BE2C (cell line): Measurements from ENCODE around the gene MTR.

Experiments
- DNase-seq: peaks from one replicate; pipeline ENCODE4 v3.0.0-alpha.2; 2020
- H3K27me3 ChIP-seq: fragments of 250-450 bp; sonication (Bioruptor Pico); 2 replicates; pipeline ENCODE4 v1.5.1; 2020; ENCODE audit warnings: mild to moderate bottlenecking
- H3K36me3 ChIP-seq: fragments of 250-450 bp; sonication (Bioruptor Pico); 2 replicates; pipeline ENCODE4 v1.5.1; 2020; ENCODE audit warnings: mild to moderate bottlenecking
- H3K4me1 ChIP-seq: fragments of 250-450 bp; sonication (Bioruptor Pico); 2 replicates; pipeline ENCODE4 v1.5.1; 2020
- H3K4me3 ChIP-seq: 2 replicates; pipeline ENCODE4 v1.5.1; 2011; ENCODE audit warnings: low read depth, low read length
- H3K9me3 ChIP-seq: fragments of 250-450 bp; sonication (Bioruptor Pico); 2 replicates; pipeline ENCODE4 v1.5.1; 2020
- TF ChIP-seq, protein P1 (sequence below): IDR thresholded peaks from 2 replicates; pipeline ENCODE4 v1.5.1; 2012; ENCODE audit warnings: mild to moderate bottlenecking, low read depth, low read length

MTR gene

DNA sequence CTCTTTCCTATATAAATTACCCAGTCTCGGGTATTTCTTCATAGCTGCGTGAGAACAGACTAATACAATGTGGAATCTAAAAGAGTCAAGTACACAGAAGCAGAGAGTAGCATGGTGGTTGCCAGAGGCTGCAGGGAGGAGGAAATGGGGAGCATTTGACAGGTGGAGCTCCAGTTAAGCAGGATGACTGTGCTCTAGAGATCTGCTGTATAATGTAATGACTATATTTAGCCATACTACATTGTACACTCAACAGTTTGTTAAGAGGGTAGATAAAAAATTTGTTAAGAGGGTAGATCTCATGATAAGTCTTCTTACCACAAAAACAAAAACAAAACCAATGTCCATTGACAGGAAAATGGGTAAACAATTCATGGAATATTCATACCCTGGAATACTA is 127.1 kb downstream of the MTR start:
- no peak overlapping the region for H3K4me3 ChIP-seq
- DNase-seq: no peak
- no peaks in the 10 kb centered on the region; the same call in 1 of the 2 replicates for H3K27me3 ChIP-seq
- no peaks in the 10 kb centered on the region for H3K4me1 ChIP-seq
- TF ChIP-seq, protein P1, sequence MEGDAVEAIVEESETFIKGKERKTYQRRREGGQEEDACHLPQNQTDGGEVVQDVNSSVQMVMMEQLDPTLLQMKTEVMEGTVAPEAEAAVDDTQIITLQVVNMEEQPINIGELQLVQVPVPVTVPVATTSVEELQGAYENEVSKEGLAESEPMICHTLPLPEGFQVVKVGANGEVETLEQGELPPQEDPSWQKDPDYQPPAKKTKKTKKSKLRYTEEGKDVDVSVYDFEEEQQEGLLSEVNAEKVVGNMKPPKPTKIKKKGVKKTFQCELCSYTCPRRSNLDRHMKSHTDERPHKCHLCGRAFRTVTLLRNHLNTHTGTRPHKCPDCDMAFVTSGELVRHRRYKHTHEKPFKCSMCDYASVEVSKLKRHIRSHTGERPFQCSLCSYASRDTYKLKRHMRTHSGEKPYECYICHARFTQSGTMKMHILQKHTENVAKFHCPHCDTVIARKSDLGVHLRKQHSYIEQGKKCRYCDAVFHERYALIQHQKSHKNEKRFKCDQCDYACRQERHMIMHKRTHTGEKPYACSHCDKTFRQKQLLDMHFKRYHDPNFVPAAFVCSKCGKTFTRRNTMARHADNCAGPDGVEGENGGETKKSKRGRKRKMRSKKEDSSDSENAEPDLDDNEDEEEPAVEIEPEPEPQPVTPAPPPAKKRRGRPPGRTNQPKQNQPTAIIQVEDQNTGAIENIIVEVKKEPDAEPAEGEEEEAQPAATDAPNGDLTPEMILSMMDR: no peak
- no peaks in the 10 kb centered on the region for H3K9me3 ChIP-seq
- no peaks in the 10 kb centered on the region for H3K36me3 ChIP-seq

DNA sequence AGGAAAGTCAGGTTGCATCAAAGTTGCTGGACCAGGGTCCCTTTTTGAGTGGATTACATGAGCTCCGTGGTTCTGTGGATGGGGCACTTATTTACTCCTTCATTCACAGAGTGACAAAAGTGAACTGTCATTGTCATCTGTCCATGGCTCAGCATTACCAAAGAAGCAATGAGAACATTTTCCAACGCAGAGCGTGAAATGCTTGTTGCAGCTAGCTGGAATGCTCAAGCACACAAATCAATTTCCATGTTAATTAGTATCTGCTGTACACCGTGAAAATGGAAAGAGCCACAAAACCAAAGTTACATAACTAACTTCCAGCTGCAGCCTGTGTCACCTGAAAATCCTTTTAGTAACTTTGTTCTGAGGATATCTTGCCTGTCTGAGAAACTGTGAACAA is 130.3 kb downstream of the MTR start:
- Histone ChIP-seq H3K36me3 (no peaks in the 10 kb centered on the region), H3K9me3 (no peaks in the 10 kb centered on the region), H3K4me3 (no peak overlapping the region), H3K4me1 (no peaks in the 10 kb centered on the region), H3K27me3 (no peaks in the 10 kb centered on the region; the same call in 1 of the 2 replicates)
- TF ChIP-seq, protein P1: no peak
- no peak for DNase-seq

DNA sequence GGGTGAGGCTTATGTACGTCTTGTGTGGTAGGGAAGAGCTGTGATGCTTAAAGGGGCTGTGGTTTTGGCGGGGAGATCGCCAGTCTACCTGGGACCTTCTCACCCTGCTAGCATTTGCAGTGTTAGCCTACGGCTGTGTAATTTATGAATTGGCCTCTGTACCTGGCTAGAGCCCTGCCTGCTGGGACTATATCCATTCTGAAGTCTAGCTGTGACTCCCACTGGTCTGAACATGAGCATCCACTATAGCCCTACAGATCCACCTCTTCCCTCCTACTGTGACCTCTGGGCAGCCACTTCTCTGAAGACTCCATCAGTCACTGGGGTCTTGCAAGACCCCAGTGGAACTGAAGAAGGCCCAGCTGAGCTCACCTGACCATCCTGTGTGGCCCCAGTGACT is 135.4 kb downstream of the MTR start:
- TF ChIP-seq, protein P1: no peak
- Histone ChIP-seq H3K36me3 (no peaks in the 10 kb centered on the region), H3K27me3 (no peaks in the 10 kb centered on the region; the same call in 1 of the 2 replicates), H3K4me3 (no peak overlapping the region), H3K9me3 (no peaks in the 10 kb centered on the region), H3K4me1 (no peaks in the 10 kb centered on the region)
- DNase-seq: no peak

DNA sequence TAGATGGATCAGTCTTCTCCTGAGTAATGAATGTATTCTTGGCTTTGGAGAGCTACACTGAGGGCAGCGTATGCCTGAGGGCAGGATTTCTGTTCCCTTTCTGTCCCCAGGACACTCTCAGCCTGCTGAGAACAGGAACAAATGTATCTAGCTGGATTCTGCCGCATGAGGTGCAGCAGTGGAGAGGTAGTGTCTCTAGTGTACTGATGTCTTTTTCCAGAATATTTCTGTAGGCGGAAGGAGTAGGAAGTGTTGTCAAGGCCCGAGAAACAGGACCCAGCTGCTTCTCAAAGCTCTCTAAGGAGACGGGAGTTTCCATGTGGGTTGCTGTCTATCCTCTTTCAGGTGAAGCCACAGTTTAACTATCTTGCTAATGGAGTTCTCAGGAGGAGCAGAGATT is 143.7 kb downstream of the MTR start:
- no peak for DNase-seq
- Histone ChIP-seq H3K4me3 (no peak overlapping the region), H3K9me3 (no peaks in the 10 kb centered on the region), H3K36me3 (no peaks in the 10 kb centered on the region), H3K27me3 (0 out of 2 replicates have a peak, but pooled peaks cover 3% of the 10 kb centered on the region), H3K4me1 (no peaks in the 10 kb centered on the region)
- TF ChIP-seq, protein P1: no peak

DNA sequence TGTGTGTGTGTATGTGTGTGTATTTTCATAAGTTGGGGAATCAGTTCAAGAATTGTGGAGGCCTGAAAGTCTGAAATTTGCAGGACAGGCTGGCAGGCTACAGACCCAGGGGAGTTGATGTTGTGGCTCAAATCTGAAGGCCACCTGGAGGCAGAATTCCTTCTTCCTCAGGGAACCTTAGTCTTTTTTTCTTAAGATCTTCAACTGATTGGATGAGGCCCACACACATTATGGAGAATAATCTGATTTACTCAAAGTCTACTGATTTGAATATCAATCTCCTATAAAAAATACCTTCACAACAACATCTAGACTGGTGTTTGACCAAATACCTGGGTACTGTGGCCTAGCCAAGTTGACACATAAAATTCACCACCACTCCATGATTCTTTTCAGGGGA is 147.3 kb downstream of the MTR start:
- H3K36me3 ChIP-seq: no peaks in the 10 kb centered on the region
- TF ChIP-seq, protein P1: no peak
- H3K4me3 ChIP-seq: no peak overlapping the region
- H3K9me3 ChIP-seq: no peaks in the 10 kb centered on the region
- 0 out of 2 replicates have a peak, but pooled peaks cover 3% of the 10 kb centered on the region for H3K27me3 ChIP-seq
- H3K4me1 ChIP-seq: no peaks in the 10 kb centered on the region
- no peak for DNase-seq

DNA sequence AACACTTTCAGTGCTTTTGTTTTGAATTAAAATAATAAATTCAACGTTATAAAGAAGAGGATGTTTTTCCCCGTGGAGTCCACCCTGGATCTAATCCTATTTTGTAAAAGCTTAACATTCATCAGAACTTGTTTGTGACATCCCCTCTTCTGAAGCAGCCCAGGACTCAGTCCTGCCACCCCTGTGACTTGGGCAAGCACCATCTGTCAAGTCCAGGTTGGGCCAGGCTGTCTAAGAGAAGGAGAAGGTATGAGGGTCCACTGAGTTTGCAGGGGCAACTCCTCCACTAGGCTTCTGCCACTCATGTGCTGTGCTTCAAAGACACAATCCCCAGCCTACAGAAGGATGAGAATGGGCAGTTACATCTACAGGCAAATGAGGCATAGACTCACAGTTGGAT is 149.5 kb downstream of the MTR start:
- no peaks in the 10 kb centered on the region for H3K36me3 ChIP-seq
- H3K4me1 ChIP-seq: no peaks in the 10 kb centered on the region
- DNase-seq: no peak
- no peaks in the 10 kb centered on the region for H3K9me3 ChIP-seq
- H3K27me3 ChIP-seq: 0 out of 2 replicates have a peak, but pooled peaks cover 3% of the 10 kb centered on the region
- TF ChIP-seq, protein P1: no peak
- no peak overlapping the region for H3K4me3 ChIP-seq
